GM21576 (cell line): ENCODE results near the gene KIF3B.

Source experiments
- ATAC-seq: cut with Tn5 transposase; IDR thresholded peaks from one replicate; pipeline ENCODE4 v1.9.1; 2021; ENCODE audit warnings: mild to moderate bottlenecking, moderate library complexity; ENCODE audit not compliant: unreplicated experiment

Gene KIF3B

DNA sequence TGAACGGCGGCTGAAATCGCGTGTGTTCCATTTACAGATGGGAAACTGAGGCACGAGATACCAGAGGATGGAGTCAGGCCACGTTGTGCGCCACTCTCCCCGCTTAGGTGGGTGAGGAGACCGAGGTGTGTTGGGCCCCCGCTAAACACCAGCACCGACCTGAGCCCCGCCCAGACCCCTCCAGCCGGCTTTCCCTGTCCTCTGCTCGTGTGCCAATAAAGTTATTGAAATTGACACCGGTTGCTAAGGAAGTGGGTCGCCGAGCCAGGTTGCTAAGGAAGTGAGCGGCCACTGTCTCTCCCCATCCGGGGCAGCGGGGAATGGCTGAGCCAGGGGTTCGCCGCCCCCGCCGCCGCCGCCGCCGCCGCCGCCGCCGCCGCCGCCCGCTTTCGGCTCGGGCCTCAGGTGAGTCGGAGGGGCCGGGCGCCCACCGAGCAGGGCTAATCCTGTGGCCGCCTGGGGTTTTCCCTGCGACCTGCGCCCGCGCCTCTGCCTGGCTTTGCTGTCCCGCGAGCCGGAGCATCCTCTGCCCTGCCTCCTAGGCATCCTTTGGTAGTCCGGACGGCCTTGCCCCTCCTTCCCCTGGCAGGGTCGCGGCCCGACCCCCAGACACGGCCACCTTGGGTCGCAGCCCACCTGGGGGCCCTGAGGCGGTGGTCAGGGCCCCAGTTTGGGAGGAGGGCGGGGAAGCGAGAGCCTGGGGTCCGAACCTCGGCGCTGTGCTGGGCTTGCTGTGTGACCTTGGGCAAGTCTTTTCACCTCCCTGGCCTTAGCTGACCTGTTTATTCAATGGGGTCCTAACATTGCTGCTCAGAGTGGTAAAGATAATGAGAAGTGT lies at the start of gene KIF3B:
TSS of gene KIF3B (plus strand) at position 291 of the 838 bp plus-strand sequence. CDS start 32,127 bp downstream, outside the sequence.
- peak; percentile 72 for ATAC-seq

DNA sequence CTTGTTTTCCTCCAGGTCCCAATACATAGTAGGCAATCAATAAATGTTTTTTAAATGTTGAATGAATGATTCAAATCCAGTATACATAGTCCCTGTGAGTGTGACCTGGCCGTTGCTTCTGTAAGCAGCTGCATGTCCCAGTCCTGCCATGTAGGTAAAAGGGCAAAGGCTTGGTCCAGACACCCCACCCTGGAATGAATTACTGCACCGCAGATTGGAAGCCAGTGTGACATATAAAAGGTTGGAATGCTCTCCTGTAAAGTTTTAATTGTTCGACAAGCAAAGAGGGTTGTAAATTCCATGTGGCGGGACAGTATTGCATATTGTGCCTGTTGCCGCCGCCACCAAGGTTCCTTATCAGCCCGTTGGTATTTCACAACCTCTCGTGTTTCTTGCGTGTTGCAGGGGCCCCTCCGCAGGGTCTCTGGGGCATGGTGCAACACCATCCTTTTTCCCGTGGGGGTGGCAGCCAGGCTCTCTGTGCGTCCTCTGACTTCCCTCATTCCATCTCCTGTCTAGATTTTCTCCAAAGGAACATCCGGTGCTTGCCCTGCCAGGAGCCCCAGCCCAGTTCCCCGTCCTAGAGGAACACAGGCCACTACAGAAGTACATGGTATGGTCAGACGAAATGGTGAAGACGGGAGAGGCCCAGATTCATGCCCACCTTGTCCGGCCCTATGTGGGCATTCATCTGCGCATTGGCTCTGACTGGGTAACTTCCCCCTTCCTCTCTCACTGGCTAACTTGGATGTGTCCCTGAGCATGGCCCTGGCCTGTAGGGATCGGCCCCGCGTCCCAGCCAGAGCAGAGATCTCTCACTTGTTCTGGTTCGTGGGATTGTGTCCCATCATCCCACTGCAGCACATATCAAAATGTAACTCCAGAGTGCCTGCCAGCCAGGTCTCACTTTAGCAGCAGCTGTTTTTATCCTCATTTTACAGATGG lies 49.4 kb upstream of the KIF3B start:
- ATAC-seq = no peak

GRCh38 chr20:32229251-32229747 lies 48.2 kb upstream of the KIF3B start:
- no peak for ATAC-seq

- no peak for ATAC-seq
These were observed 46.7 kb upstream of the KIF3B start for GRCh38 chr20:32230707-32231106.

DNA sequence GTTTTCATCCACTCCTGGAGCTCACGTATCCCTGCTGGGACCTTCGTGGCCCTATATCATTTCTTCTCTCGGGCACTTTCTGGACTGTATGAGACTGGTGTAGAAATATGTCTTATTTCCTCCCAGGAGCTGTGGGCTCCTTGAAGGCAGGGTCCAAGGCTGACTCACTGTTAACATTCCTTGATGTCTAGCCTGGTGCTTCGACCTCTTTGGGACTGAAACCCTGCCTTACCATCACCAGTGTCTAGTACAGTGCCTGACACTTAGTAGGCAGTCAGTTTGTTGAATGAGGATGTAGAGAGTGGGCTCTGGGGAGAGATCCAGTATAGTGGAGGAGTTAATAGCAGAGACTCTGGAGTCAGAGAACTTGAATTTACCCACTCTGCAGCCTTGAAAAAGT lies 46.2 kb upstream of the KIF3B start:
- ATAC-seq = no peak

DNA sequence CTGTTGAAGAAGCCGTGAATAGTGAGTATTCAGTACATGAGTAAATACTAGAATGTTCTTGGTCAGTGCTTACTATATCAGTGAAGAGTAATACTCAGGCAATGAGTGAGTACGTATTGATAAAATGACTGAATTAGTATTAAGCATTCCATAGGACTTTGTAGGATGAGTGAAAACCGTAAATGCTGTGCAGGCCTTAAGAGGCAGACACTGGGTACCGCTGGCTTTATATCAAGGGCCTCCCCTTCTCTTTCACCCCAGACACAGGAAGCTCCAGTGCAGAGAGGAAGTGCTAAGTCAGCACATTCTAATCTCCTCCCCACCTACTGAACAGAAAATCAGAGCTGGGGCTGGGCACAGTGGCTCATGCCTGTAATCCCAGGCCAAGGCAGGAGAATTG lies 45.6 kb upstream of the KIF3B start:
- no peak for ATAC-seq

- no peak for ATAC-seq
These were observed 45.0 kb upstream of the KIF3B start for GRCh38 chr20:32232326-32232886.

DNA sequence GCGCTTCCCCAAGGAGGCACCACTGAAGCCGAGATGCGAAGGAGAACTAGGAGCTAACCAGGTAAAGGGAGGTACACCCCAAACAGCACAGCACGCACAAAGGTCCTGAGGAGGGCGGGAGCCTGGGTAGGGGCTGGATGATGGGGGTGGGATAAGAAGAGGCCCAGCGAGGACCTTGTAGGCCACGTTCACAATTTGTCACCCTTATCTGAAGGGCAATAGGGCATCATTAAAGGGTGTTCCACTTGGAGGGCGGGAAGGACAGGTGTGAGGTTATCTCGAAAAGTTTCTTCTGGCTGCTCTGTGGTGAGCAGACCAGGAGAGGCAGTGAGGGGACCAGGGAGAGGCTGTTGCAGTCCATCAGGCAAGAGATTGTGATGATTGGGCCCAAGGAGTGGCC lies 44.2 kb upstream of the KIF3B start:
- ATAC-seq = no peak

- no peak for ATAC-seq
These were observed 43.2 kb upstream of the KIF3B start for GRCh38 chr20:32234135-32234808.

GRCh38 chr20:32235331-32236047 lies 42.0 kb upstream of the KIF3B start:
- ATAC-seq = no peak

GRCh38 chr20:32236048-32236533 lies 41.4 kb upstream of the KIF3B start:
- ATAC-seq = no peak

- no peak for ATAC-seq
These were observed 40.6 kb upstream of the KIF3B start for GRCh38 chr20:32236819-32237218.

GRCh38 chr20:32237419-32237818 lies 40.0 kb upstream of the KIF3B start:
- ATAC-seq = no peak

DNA sequence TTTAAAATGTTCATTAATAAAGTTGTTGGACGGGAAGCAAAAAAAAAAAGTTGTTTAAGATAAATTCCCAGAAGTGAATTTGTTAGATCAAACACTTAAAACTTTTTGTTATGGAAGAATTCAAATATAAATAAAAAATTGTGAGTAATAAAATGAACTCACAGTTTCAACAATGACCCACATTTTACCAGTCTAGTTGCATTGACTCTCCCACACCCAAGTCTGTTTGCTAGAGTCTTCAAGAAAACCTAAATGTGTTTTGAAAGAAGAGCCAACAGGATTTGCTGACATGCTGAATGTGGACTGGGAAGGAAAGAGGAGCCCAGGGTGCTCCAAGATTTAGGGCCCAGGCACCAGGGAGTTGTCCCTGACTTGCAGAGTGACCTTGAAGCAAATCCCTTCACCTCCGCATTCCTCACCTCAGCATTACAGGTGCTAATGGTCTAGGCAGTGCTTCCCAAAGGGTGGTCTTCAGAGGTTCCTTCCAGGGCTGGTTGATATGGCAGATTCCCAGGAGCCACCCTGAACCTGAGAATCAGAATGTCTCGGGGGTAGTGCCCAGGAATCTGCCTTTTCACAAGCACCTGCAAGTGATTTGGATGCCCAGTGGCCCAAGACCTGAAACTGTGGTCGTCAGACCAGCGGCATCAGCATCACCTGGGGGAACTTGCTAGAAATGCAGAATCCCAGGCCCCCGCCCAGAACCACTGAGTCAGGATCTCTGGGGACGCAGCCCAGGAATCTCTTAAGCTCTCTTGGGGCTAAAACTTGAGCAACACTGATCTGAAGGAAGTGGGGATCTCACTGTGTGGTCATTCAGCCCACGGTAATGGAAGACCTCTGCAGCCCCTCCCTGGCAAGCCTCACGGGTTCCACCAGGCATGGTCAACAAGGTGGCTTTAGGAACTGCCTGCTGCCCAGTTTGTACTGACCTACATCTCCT lies 38.7 kb upstream of the KIF3B start:
- no peak for ATAC-seq

DNA sequence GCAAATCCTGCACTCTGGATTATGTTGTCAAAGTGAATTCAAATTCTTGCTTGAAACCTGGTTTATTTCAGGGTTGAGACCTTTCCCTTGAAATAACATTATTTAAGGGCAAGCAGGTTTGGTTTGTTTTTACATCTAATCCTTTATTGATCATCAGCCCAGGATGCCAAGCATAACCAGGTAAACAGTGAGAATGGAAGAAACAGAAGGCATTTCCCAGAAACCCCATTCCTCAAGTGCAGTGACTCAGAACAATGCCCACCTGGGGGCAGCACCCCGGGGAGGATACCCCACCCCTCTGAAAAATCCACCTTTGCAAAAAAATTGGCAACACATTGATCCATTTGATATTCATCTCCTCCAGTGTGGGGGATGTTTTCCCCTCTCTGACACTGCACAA lies 37.2 kb upstream of the KIF3B start:
- no peak for ATAC-seq

DNA sequence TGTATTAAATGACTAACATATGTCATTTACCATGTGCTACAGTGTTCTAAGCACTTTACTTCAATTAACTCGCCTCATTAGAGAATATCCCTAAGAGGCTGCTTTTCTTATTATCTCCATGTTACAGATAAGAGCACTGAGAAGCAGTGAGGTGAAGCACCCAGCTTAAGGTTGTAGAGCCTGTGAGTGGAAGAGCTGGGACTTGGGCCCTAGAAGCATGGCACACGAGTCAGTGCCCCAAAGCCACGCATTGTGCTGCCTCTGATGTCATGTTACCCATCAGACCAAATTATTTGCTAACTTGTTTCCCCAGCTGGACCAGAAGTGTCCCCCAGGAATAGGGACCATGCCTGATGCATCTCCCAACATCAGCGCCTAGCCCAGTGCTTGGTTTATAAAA lies 35.6 kb upstream of the KIF3B start:
- no peak for ATAC-seq

GRCh38 chr20:32244150-32244823 lies 33.2 kb upstream of the KIF3B start:
- ATAC-seq = no peak

- ATAC-seq = no peak
These were observed 32.5 kb upstream of the KIF3B start for GRCh38 chr20:32244959-32245358.
